H9 (cell line): ENCODE results near the gene HS3ST1. TPM values are rescaled to one million over a fixed set of nuclear protein-coding genes. Genes with fewer than 3 reads are reported as not detected.

Experiments used
- DNase-seq: peaks from one replicate; pipeline ENCODE4 v3.0.0-alpha.2; 2017
- H2AFZ ChIP-seq: one replicate; pipeline ENCODE4 v1.6.1; 2013; ENCODE audit warnings: mild to moderate bottlenecking, low read length, control low read depth, moderate library complexity
- H2AK5ac ChIP-seq: 2 replicates; pipeline ENCODE4 v1.6.1; 2013; ENCODE audit warnings: low read length, control low read depth, mixed read lengths; ENCODE audit not compliant: insufficient read length
- H2BK120ac ChIP-seq: one replicate; pipeline ENCODE4 v1.6.1; 2013; ENCODE audit warnings: low read depth, mild to moderate bottlenecking, low read length, control low read depth, inconsistent platforms; ENCODE audit not compliant: poor library complexity, severe bottlenecking
- H2BK12ac ChIP-seq: 2 replicates; pipeline ENCODE4 v1.6.1; 2013; ENCODE audit warnings: low read length, control low read depth, mixed read lengths, low read depth; ENCODE audit not compliant: insufficient read length
- H2BK15ac ChIP-seq: 2 replicates; pipeline ENCODE4 v1.6.1; 2013; ENCODE audit warnings: low read depth, low read length, control low read depth
- H2BK20ac ChIP-seq: one replicate; pipeline ENCODE4 v1.6.1; 2013; ENCODE audit warnings: low read depth, mild to moderate bottlenecking, low read length, control low read depth, inconsistent platforms; ENCODE audit not compliant: poor library complexity, severe bottlenecking
- H2BK5ac ChIP-seq: 2 replicates; pipeline ENCODE4 v1.6.1; 2013; ENCODE audit warnings: low read length, control low read depth, mixed read lengths; ENCODE audit not compliant: insufficient read length
- H3K14ac ChIP-seq: 2 replicates; pipeline ENCODE4 v1.6.1; 2013; ENCODE audit warnings: low read length, control low read depth; ENCODE audit not compliant: insufficient read depth
- H3K18ac ChIP-seq: 2 replicates; pipeline ENCODE4 v1.6.1; 2013; ENCODE audit warnings: low read depth, mild to moderate bottlenecking, mixed read lengths, low read length, control low read depth; ENCODE audit not compliant: insufficient read length
- H3K23ac ChIP-seq: 2 replicates; pipeline ENCODE4 v1.6.1; 2013; ENCODE audit warnings: low read length, control low read depth, mixed read lengths, low read depth; ENCODE audit not compliant: insufficient read length
- H3K23me2 ChIP-seq: 2 replicates; pipeline ENCODE4 v1.6.1; 2013; ENCODE audit warnings: low read depth, mild to moderate bottlenecking, mixed read lengths, low read length, control low read depth; ENCODE audit not compliant: insufficient read length, poor library complexity, severe bottlenecking
- H3K27ac ChIP-seq: 2 replicates; pipeline ENCODE4 v1.5.1; 2013; ENCODE audit warnings: low read length, control low read depth, mixed read lengths, low read depth; ENCODE audit not compliant: insufficient read length
- H3K27me3 ChIP-seq: 2 replicates; pipeline ENCODE4 v1.6.1; 2013; ENCODE audit warnings: low read length, control low read depth, inconsistent platforms; ENCODE audit not compliant: insufficient read depth
- H3K4ac ChIP-seq: 2 replicates; pipeline ENCODE4 v1.6.1; 2013; ENCODE audit warnings: low read depth, mild to moderate bottlenecking, control low read depth, inconsistent platforms, low read length, moderate library complexity
- H3K4me1 ChIP-seq: 2 replicates; pipeline ENCODE4 v1.6.1; 2013; ENCODE audit warnings: low read length, control low read depth, inconsistent platforms; ENCODE audit not compliant: insufficient read depth
- H3K4me2 ChIP-seq: 2 replicates; pipeline ENCODE4 v1.6.1; 2013; ENCODE audit warnings: low read length, control low read depth, mixed read lengths; ENCODE audit not compliant: insufficient read length, insufficient read depth
- H3K56ac ChIP-seq: 2 replicates; pipeline ENCODE4 v1.6.1; 2013; ENCODE audit warnings: low read depth, mild to moderate bottlenecking, mixed read lengths, low read length, control low read depth; ENCODE audit not compliant: insufficient read length
- H3K79me1 ChIP-seq: 2 replicates; pipeline ENCODE4 v1.6.1; 2013; ENCODE audit warnings: low read depth, mild to moderate bottlenecking, moderate library complexity, low read length, control low read depth, inconsistent platforms; ENCODE audit not compliant: insufficient read depth, poor library complexity, severe bottlenecking
- H3K79me2 ChIP-seq: 2 replicates; pipeline ENCODE4 v1.6.1; 2013; ENCODE audit warnings: low read length, control low read depth, inconsistent platforms; ENCODE audit not compliant: insufficient read depth
- H3K9ac ChIP-seq: 2 replicates; pipeline ENCODE4 v1.6.1; 2013; ENCODE audit warnings: low read length, control low read depth, mixed read lengths; ENCODE audit not compliant: insufficient read length; ENCODE audit errors: extremely low read depth
- H3K9me3 ChIP-seq: one replicate; pipeline ENCODE4 v1.6.1; 2013; ENCODE audit warnings: low read depth, low read length, inconsistent platforms; ENCODE audit not compliant: control insufficient read depth
- H3T11ph ChIP-seq: one replicate; pipeline ENCODE4 v1.6.1; 2013; ENCODE audit warnings: mild to moderate bottlenecking, low read length, control low read depth, inconsistent platforms
- H4K20me1 ChIP-seq: one replicate; pipeline ENCODE4 v1.6.1; 2013; ENCODE audit not compliant: control insufficient read depth, insufficient read length, insufficient read depth
- H4K5ac ChIP-seq: 2 replicates; pipeline ENCODE4 v1.6.1; 2013; ENCODE audit warnings: low read depth, mild to moderate bottlenecking, mixed read lengths, low read length, control low read depth; ENCODE audit not compliant: insufficient read length
- H4K8ac ChIP-seq: replicated peaks from 2 replicates; pipeline ENCODE4 v1.6.1; 2013; ENCODE audit warnings: low read length, control low read depth, mixed read lengths, low read depth; ENCODE audit not compliant: insufficient read length
- H4K91ac ChIP-seq: 2 replicates; pipeline ENCODE4 v1.6.1; 2013; ENCODE audit warnings: low read depth, mild to moderate bottlenecking, moderate library complexity, mixed read lengths, low read length, control low read depth; ENCODE audit not compliant: insufficient read length
- H3K27ac Mint-ChIP-seq, 3 experiments: 2 replicates in 2 of 3; 3 replicates in 1 of 3; pipeline ENCODE4 v1.8.0; 2020 to 2021; ENCODE audit warnings: mixed read lengths in 3 of 3, mild to moderate bottlenecking in 1 of 3, moderate library complexity in 1 of 3
- H3K27me3 Mint-ChIP-seq: 2 replicates; pipeline ENCODE4 v1.8.0; 2021; ENCODE audit warnings: low read depth, mild to moderate bottlenecking, moderate library complexity, mixed read lengths
- H3K36me3 Mint-ChIP-seq, 3 experiments: 2 replicates in 2 of 3; 3 replicates in 1 of 3; pipeline ENCODE4 v1.8.0; 2020 to 2021; ENCODE audit warnings: low read depth in 3 of 3, mixed read lengths in 3 of 3; ENCODE audit not compliant: insufficient read depth in 1 of 3
- H3K4me1 Mint-ChIP-seq, 2 experiments: 2 replicates each; pipeline ENCODE4 v1.8.0; 2020; ENCODE audit warnings: mixed read lengths in 2 of 2
- H3K4me3 Mint-ChIP-seq, 2 experiments: 2 replicates in 1 of 2; 3 replicates in 1 of 2; pipeline ENCODE4 v1.8.0; 2020 to 2021; ENCODE audit warnings: mild to moderate bottlenecking in 2 of 2, mixed read lengths in 2 of 2, moderate library complexity in 1 of 2
- H3K9me3 Mint-ChIP-seq, 2 experiments: 2 replicates in 1 of 2; 3 replicates in 1 of 2; pipeline ENCODE4 v1.8.0; 2020; ENCODE audit warnings: mild to moderate bottlenecking in 2 of 2, mixed read lengths in 2 of 2, moderate library complexity in 1 of 2
- WGBS: extraction: QIAGEN DNeasy Blood & Tissue Kit; methylation state at CpG from one replicate; pipeline ENCODE4 v1.1.7; 2013; ENCODE audit warnings: missing lambda C conversion rate, low lambda C conversion rate, mixed read lengths; ENCODE audit not compliant: insufficient read length; ENCODE audit errors: extremely low coverage; 5-methylcytosine and 5-hydroxymethylcytosine counted together
- total RNA-seq: library from RNA; stranded (reverse); gene quantifications from 2 replicates; pipeline ENCODE4 v1.2.1, GENCODE V29; 2021
- TF ChIP-seq, protein P1 (sequence below): fragments of 200-600 bp; sonication (generic); conservative IDR thresholded peaks from 3 replicates; pipeline ENCODE4 v1.8.0; 2021; ENCODE audit warnings: antibody characterized with exemption, mild to moderate bottlenecking

Gene HS3ST1
- total RNA-seq, 1 experiment from 2014 or later: 0.04 TPM

DNA sequence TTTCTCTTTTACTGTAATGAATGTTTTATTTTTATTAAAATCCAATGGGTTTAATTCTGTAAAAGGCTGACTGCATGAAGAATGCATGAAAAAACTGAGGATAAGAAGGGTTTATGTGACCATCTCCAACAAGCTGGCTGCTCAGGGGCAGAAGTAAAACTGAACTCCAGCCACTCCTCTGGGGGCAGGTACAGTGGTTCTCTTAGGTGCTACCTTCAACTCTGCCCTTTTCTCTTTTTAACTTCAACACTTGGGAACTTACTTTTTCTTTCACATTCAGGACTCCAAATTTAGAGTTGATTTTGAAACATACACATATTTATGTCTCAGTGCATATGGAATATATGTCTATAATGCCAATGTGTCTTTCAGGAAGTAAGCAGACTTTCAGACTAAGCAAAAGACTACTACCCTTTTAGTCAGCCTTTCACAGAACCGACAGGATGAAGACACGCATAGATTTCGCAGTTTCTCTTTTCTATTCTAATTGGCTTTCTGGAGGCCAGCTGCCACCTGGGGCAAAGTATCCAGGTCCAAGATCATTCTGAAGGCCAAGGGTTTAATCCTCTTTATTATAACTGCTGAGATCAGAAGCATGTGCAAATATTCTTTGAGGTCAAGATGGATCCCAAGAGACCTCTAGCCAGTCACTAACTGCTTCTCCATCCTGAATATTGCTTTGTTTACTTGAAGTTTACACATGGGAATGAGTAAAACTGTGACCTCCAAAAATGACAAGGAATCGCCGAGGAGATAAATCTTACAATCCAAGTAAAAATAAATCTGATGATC, 30.7 kb downstream of the HS3ST1 start:
- Mint-ChIP-seq H3K36me3 (no peaks in the 10 kb centered on the region), H3K27ac (no peak overlapping the region; a peak in 1 of 7 replicates), H3K4me3 (no peak overlapping the region), H3K27me3 (no peaks in the 10 kb centered on the region), H3K9me3 (no peaks in the 10 kb centered on the region), H3K4me1 (peaks cover 11 to 15% of the 10 kb centered on the region in 2 experiments)
- no peak for DNase-seq
- H4K8ac ChIP-seq: no peak overlapping the region
- no peaks in the 10 kb centered on the region for H3K79me1 ChIP-seq
- no peak overlapping the region for H3T11ph ChIP-seq
- H3K4me2 ChIP-seq: no peak overlapping the region
- H3K4me1 ChIP-seq: no peaks in the 10 kb centered on the region
- no peak overlapping the region for H3K56ac ChIP-seq
- TF ChIP-seq, protein P1, sequence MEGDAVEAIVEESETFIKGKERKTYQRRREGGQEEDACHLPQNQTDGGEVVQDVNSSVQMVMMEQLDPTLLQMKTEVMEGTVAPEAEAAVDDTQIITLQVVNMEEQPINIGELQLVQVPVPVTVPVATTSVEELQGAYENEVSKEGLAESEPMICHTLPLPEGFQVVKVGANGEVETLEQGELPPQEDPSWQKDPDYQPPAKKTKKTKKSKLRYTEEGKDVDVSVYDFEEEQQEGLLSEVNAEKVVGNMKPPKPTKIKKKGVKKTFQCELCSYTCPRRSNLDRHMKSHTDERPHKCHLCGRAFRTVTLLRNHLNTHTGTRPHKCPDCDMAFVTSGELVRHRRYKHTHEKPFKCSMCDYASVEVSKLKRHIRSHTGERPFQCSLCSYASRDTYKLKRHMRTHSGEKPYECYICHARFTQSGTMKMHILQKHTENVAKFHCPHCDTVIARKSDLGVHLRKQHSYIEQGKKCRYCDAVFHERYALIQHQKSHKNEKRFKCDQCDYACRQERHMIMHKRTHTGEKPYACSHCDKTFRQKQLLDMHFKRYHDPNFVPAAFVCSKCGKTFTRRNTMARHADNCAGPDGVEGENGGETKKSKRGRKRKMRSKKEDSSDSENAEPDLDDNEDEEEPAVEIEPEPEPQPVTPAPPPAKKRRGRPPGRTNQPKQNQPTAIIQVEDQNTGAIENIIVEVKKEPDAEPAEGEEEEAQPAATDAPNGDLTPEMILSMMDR: no peak
- no peak overlapping the region for H2BK20ac ChIP-seq
- H2AFZ ChIP-seq: no peak overlapping the region
- H3K14ac ChIP-seq: no peak overlapping the region
- no peak overlapping the region for H2BK15ac ChIP-seq
- no peak overlapping the region for H3K9ac ChIP-seq
- no peaks in the 10 kb centered on the region for H3K9me3 ChIP-seq
- H3K79me2 ChIP-seq: no peaks in the 10 kb centered on the region
- H3K23me2 ChIP-seq: no peaks in the 10 kb centered on the region
- H2AK5ac ChIP-seq: no peak overlapping the region
- no peak overlapping the region for H2BK5ac ChIP-seq
- no peak overlapping the region for H4K5ac ChIP-seq
- no peak overlapping the region for H3K23ac ChIP-seq
- no peak overlapping the region for H4K91ac ChIP-seq
- H3K4ac ChIP-seq: no peak overlapping the region
- H3K18ac ChIP-seq: no peak overlapping the region
- H3K27ac ChIP-seq: no peak overlapping the region
- H3K27me3 ChIP-seq: no peaks in the 10 kb centered on the region
- H2BK12ac ChIP-seq: no peak overlapping the region
- H2BK120ac ChIP-seq: no peak overlapping the region
- WGBS: no CpG with 5 or more reads among the region's 5 CpGs
- no peaks in the 10 kb centered on the region for H4K20me1 ChIP-seq
